GM12878 (cell line): ENCODE results near the gene EFCAB9. TPM values are rescaled to one million over a fixed set of nuclear protein-coding genes. Genes with fewer than 3 reads are reported as not detected.
A peak's percentile ranks its signal among the peaks of the same experiment; 100 is the strongest.

Experiments used
- CREB1 ChIP-seq: IDR thresholded peaks from 2 replicates; pipeline ENCODE4 v1.6.1; 2012; ENCODE audit warnings: low read depth, mild to moderate bottlenecking, inconsistent platforms
- CREM ChIP-seq: IDR thresholded peaks from 2 replicates; pipeline ENCODE4 v1.6.1; 2014; ENCODE audit warnings: antibody characterized with exemption, low read depth
- EED ChIP-seq: sonication (generic); IDR thresholded peaks from 2 replicates; pipeline ENCODE4 v1.6.1; 2016; ENCODE audit warnings: antibody characterized with exemption, low read depth
- ESRRA ChIP-seq: IDR thresholded peaks from 2 replicates; pipeline ENCODE4 v1.6.1; 2012; ENCODE audit warnings: mild to moderate bottlenecking, low read length, improper control_type of control experiment
- FOXM1 ChIP-seq: IDR thresholded peaks from 2 replicates; pipeline ENCODE4 v1.6.1; 2012; ENCODE audit warnings: low read depth, mild to moderate bottlenecking, inconsistent platforms, low read length, moderate library complexity
- IRF4 ChIP-seq: IDR thresholded peaks from 2 replicates; pipeline ENCODE4 v1.6.1; 2011; ENCODE audit warnings: low read depth, low read length
- MXI1 ChIP-seq: fragments of 150-350 bp; IDR thresholded peaks from 2 replicates; pipeline ENCODE4 v1.6.1; 2011; ENCODE audit warnings: low read depth, mild to moderate bottlenecking, inconsistent platforms, low read length, improper control_type of control experiment
- NFIC ChIP-seq: IDR thresholded peaks from 2 replicates; pipeline ENCODE4 v1.6.1; 2012; ENCODE audit warnings: low read depth, mild to moderate bottlenecking, inconsistent platforms, low read length, moderate library complexity
- RAD51 ChIP-seq: fragments of 450-650 bp; IDR thresholded peaks from 2 replicates; pipeline ENCODE4 v1.6.1; 2016; ENCODE audit warnings: moderate library complexity, mild to moderate bottlenecking, inconsistent platforms
- RB1 ChIP-seq: fragments of 450-650 bp; formaldehyde crosslinking; IDR thresholded peaks from 2 replicates; pipeline ENCODE4 v1.6.1; 2017; ENCODE audit warnings: mild to moderate bottlenecking, borderline replicate concordance
- RFX5 ChIP-seq: IDR thresholded peaks from 2 replicates; pipeline ENCODE4 v1.6.1; 2011; ENCODE audit warnings: low read depth, low read length, improper control_type of control experiment
- RUNX3 ChIP-seq: IDR thresholded peaks from 2 replicates; pipeline ENCODE4 v1.6.1; 2012; ENCODE audit warnings: low read length, inconsistent platforms
- SUPT20H ChIP-seq: IDR thresholded peaks from 2 replicates; pipeline ENCODE4 v1.6.1; 2011; ENCODE audit warnings: low read depth, mild to moderate bottlenecking, low read length, moderate library complexity, borderline replicate concordance; ENCODE audit not compliant: control insufficient read depth
- TCF3 ChIP-seq: IDR thresholded peaks from 2 replicates; pipeline ENCODE4 v1.6.1; 2012; ENCODE audit warnings: low read depth, mild to moderate bottlenecking, low read length, borderline replicate concordance; ENCODE audit not compliant: insufficient read depth
- ZNF622 ChIP-seq: fragments of 450-650 bp; IDR thresholded peaks from 2 replicates; pipeline ENCODE4 v1.6.1; 2017; ENCODE audit warnings: mild to moderate bottlenecking, inconsistent platforms
- polyA plus RNA-seq, 11 experiments: library from polyadenylated mRNA; depleted of rRNA in 4 of 11; unstranded in 6 of 11; stranded (reverse) in 5 of 11; fragments of >200 nt; fragmentation: Nextera tagmentation in 4 of 11; fragmentation: Illumina TruSeq in 1 of 11; extraction: Ambion mirVana in 4 of 11; extraction: Trizol in 1 of 11; gene quantifications; 1 replicate in 1 of 11; 2 replicates in 10 of 11; pipeline versions ENCODE4 v1.2.1 to v1.2.3, GENCODE V29; 2011 to 2016; ENCODE audit warnings: inconsistent platforms in 2 of 11, missing spikeins in 2 of 11, low read depth in 1 of 11
- total RNA-seq, 4 experiments: library from RNA; depleted of rRNA in 3 of 4; stranded (reverse); fragments of >200 nt in 3 of 4; fragmentation: Illumina TruSeq in 1 of 4; extraction: Trizol in 1 of 4; gene quantifications; 2 replicates each; pipeline versions ENCODE4 v1.2.1 to v1.2.3, GENCODE V29; 2013 to 2021
- TF ChIP-seq, protein P1 (sequence below): fragments of 450-650 bp; IDR thresholded peaks from 2 replicates; pipeline ENCODE4 v1.6.1; 2016; ENCODE audit warnings: mild to moderate bottlenecking
- TF ChIP-seq, protein P2 (sequence below): fragments of 450-650 bp; formaldehyde crosslinking; IDR thresholded peaks from 2 replicates; pipeline ENCODE4 v1.4.0; 2020; ENCODE audit warnings: mild to moderate bottlenecking, moderate library complexity
- TF ChIP-seq, protein P3 (sequence below): fragments of 450-650 bp; IDR thresholded peaks from 2 replicates; pipeline ENCODE4 v1.6.1; 2016; ENCODE audit warnings: mild to moderate bottlenecking, moderate library complexity, borderline replicate concordance
- TF ChIP-seq, protein P4 (sequence below): IDR thresholded peaks from 2 replicates; pipeline ENCODE4 v1.6.1; 2012; ENCODE audit warnings: low read length, inconsistent platforms

EFCAB9 gene
- total and polyA plus RNA-seq, 10 of the 15 experiments (the other 5 are each of a cell fraction or from before 2014, with no cell fraction given) = 0.73 TPM; not detected in 9

DNA sequence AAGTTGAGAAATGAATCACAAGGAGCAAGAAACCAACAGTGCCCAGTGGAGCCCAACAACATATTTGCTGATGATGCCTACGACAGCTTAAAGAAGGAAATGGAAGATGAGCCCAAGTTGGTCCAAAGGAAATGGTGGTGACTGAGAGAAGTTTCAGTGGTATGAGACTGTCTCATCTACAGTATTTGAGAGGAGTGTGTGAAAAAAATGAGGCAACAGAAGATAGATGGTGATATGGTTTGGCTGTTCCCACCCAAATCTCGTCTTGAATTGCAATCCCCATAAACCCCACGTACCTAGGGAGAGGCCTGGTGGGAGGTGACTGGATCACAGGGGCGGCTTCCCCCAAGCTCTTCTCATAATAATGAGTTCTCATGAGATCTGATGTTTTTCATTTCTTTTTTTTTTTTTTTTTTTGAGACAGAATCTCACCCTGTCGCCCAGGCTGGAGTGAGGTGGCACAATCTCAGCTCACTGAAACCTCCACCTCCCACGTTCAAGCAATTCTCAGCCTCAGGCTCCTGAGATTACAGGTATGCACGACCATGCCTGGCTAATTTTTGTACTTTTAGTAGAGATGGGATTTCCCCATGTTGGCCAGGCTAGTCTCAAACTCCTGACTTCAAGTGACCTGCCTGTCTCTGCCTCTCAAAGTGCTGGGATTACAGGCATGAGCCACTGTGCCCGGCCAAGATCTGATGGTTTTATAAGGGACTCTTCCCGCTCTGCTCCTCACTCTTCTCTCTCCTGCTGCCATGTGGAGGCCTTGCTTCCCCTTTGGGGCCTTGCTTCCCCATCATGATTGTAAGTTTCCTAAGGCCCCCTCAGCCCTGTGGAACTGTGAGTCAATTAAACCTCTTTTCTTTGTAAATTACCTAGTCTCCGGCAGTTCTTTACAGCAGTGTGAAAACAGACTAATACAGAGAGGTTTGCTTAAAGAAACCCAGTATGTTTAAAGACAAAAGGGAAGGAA, 30.2 kb downstream of the EFCAB9 start (continued):
- TF ChIP-seq, protein P1, sequence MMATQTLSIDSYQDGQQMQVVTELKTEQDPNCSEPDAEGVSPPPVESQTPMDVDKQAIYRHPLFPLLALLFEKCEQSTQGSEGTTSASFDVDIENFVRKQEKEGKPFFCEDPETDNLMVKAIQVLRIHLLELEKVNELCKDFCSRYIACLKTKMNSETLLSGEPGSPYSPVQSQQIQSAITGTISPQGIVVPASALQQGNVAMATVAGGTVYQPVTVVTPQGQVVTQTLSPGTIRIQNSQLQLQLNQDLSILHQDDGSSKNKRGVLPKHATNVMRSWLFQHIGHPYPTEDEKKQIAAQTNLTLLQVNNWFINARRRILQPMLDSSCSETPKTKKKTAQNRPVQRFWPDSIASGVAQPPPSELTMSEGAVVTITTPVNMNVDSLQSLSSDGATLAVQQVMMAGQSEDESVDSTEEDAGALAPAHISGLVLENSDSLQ = peak; percentile 34; the same call in 1 of the 2 replicates
- TF ChIP-seq NFIC (peak; percentile 77), RUNX3 (peak; percentile 85), EED (peak; percentile 77), ZNF622 (no peak), SUPT20H (no peak), ESRRA (no peak), TCF3 (0 out of 2 replicates have a peak, but pooled peaks have one; percentile 10), FOXM1 (peak; percentile 82), CREM (peak; percentile 49; the same call in 1 of the 2 replicates), CREB1 (peak; percentile 34; the same call in 1 of the 2 replicates), RFX5 (no peak), RB1 (no peak), RAD51 (no peak), MXI1 (no peak), IRF4 (peak; percentile 67; the same call in 1 of the 2 replicates)
- TF ChIP-seq, protein P2, sequence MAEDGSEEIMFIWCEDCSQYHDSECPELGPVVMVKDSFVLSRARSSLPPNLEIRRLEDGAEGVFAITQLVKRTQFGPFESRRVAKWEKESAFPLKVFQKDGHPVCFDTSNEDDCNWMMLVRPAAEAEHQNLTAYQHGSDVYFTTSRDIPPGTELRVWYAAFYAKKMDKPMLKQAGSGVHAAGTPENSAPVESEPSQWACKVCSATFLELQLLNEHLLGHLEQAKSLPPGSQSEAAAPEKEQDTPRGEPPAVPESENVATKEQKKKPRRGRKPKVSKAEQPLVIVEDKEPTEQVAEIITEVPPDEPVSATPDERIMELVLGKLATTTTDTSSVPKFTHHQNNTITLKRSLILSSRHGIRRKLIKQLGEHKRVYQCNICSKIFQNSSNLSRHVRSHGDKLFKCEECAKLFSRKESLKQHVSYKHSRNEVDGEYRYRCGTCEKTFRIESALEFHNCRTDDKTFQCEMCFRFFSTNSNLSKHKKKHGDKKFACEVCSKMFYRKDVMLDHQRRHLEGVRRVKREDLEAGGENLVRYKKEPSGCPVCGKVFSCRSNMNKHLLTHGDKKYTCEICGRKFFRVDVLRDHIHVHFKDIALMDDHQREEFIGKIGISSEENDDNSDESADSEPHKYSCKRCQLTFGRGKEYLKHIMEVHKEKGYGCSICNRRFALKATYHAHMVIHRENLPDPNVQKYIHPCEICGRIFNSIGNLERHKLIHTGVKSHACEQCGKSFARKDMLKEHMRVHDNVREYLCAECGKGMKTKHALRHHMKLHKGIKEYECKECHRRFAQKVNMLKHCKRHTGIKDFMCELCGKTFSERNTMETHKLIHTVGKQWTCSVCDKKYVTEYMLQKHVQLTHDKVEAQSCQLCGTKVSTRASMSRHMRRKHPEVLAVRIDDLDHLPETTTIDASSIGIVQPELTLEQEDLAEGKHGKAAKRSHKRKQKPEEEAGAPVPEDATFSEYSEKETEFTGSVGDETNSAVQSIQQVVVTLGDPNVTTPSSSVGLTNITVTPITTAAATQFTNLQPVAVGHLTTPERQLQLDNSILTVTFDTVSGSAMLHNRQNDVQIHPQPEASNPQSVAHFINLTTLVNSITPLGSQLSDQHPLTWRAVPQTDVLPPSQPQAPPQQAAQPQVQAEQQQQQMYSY (CRISPR knock-in tag) = no peak
- TF ChIP-seq, protein P3, sequence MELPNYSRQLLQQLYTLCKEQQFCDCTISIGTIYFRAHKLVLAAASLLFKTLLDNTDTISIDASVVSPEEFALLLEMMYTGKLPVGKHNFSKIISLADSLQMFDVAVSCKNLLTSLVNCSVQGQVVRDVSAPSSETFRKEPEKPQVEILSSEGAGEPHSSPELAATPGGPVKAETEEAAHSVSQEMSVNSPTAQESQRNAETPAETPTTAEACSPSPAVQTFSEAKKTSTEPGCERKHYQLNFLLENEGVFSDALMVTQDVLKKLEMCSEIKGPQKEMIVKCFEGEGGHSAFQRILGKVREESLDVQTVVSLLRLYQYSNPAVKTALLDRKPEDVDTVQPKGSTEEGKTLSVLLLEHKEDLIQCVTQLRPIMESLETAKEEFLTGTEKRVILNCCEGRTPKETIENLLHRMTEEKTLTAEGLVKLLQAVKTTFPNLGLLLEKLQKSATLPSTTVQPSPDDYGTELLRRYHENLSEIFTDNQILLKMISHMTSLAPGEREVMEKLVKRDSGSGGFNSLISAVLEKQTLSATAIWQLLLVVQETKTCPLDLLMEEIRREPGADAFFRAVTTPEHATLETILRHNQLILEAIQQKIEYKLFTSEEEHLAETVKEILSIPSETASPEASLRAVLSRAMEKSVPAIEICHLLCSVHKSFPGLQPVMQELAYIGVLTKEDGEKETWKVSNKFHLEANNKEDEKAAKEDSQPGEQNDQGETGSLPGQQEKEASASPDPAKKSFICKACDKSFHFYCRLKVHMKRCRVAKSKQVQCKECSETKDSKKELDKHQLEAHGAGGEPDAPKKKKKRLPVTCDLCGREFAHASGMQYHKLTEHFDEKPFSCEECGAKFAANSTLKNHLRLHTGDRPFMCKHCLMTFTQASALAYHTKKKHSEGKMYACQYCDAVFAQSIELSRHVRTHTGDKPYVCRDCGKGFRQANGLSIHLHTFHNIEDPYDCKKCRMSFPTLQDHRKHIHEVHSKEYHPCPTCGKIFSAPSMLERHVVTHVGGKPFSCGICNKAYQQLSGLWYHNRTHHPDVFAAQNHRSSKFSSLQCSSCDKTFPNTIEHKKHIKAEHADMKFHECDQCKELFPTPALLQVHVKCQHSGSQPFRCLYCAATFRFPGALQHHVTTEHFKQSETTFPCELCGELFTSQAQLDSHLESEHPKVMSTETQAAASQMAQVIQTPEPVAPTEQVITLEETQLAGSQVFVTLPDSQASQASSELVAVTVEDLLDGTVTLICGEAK = no peak
- TF ChIP-seq, protein P4, sequence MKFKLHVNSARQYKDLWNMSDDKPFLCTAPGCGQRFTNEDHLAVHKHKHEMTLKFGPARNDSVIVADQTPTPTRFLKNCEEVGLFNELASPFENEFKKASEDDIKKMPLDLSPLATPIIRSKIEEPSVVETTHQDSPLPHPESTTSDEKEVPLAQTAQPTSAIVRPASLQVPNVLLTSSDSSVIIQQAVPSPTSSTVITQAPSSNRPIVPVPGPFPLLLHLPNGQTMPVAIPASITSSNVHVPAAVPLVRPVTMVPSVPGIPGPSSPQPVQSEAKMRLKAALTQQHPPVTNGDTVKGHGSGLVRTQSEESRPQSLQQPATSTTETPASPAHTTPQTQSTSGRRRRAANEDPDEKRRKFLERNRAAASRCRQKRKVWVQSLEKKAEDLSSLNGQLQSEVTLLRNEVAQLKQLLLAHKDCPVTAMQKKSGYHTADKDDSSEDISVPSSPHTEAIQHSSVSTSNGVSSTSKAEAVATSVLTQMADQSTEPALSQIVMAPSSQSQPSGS = peak; percentile 76
